MM.1S (cell line): ENCODE measurements around the gene MNX1.

ENCODE experiments used
- DNase-seq: peaks from one replicate; pipeline ENCODE4 v3.0.0-alpha.2; 2015
- H2AFZ ChIP-seq: fragments of 300-600 bp; sonication (generic); 2 replicates; pipeline ENCODE4 v1.6.0; 2016; ENCODE audit warnings: antibody characterized with exemption, low read length
- H3F3A ChIP-seq: fragments of 300-600 bp; sonication (generic); 2 replicates; pipeline ENCODE4 v1.6.1; 2016; ENCODE audit warnings: mild to moderate bottlenecking, antibody characterized with exemption, low read length, moderate library complexity, mixed read lengths; ENCODE audit not compliant: insufficient read depth
- H3K27ac ChIP-seq: fragments of 300-600 bp; sonication (generic); 2 replicates; pipeline ENCODE4 v1.5.1; 2016; ENCODE audit warnings: mild to moderate bottlenecking, low read length
- H3K27me3 ChIP-seq: fragments of 300-600 bp; sonication (generic); replicated peaks from 2 replicates; pipeline ENCODE4 v1.6.0; 2016; ENCODE audit warnings: low read length; ENCODE audit not compliant: insufficient read depth
- H3K36me3 ChIP-seq: fragments of 300-600 bp; sonication (generic); replicated peaks from 2 replicates; pipeline ENCODE4 v1.6.1; 2016; ENCODE audit warnings: mild to moderate bottlenecking, low read length, mixed read lengths; ENCODE audit not compliant: insufficient read depth
- H3K4me1 ChIP-seq: fragments of 300-600 bp; sonication (generic); 2 replicates; pipeline ENCODE4 v1.6.1; 2016; ENCODE audit warnings: low read length, mixed read lengths
- H3K4me2 ChIP-seq: fragments of 300-600 bp; sonication (generic); 2 replicates; pipeline ENCODE4 v1.6.0; 2016; ENCODE audit warnings: low read depth, low read length
- H3K4me3 ChIP-seq: fragments of 300-600 bp; sonication (generic); 2 replicates; pipeline ENCODE4 v1.5.1; 2016; ENCODE audit warnings: low read length, mixed read lengths
- H3K79me2 ChIP-seq: fragments of 300-600 bp; sonication (generic); 2 replicates; pipeline ENCODE4 v1.6.1; 2016; ENCODE audit warnings: mixed run types, low read length, mixed read lengths
- H3K9ac ChIP-seq: fragments of 300-600 bp; sonication (generic); 2 replicates; pipeline ENCODE4 v1.6.1; 2016; ENCODE audit warnings: low read length, mixed read lengths
- H3K9me2 ChIP-seq: fragments of 300-600 bp; sonication (generic); replicated peaks from 2 replicates; pipeline ENCODE4 v1.6.1; 2016; ENCODE audit warnings: mild to moderate bottlenecking, low read length, mixed read lengths; ENCODE audit not compliant: insufficient read depth
- H3K9me3 ChIP-seq: fragments of 300-600 bp; sonication (generic); replicated peaks from 2 replicates; pipeline ENCODE4 v1.6.1; 2016; ENCODE audit warnings: mild to moderate bottlenecking, low read length, mixed read lengths; ENCODE audit not compliant: insufficient read depth
- H4K20me1 ChIP-seq: fragments of 300-600 bp; sonication (generic); 2 replicates; pipeline ENCODE4 v1.6.1; 2016; ENCODE audit warnings: mild to moderate bottlenecking, low read length, moderate library complexity, mixed read lengths; ENCODE audit not compliant: insufficient read depth
- EZH2 ChIP-seq: fragments of 300-600 bp; sonication (generic); optimal IDR thresholded peaks from 2 replicates; pipeline ENCODE3; 2017; ENCODE audit warnings: low read depth, mild to moderate bottlenecking, antibody characterized with exemption, low read length, mixed read lengths
- EZH2phosphoT487 ChIP-seq: fragments of 300-600 bp; sonication (generic); IDR thresholded peaks from 2 replicates; pipeline ENCODE4 v1.6.1; 2018; ENCODE audit warnings: antibody characterized with exemption, low read length
- TF ChIP-seq, protein P1 (sequence below): fragments of 300-600 bp; sonication (generic); IDR thresholded peaks from 2 replicates; pipeline ENCODE4 v1.5.1; 2016; ENCODE audit warnings: antibody characterized with exemption, low read length, mixed read lengths

MNX1 gene

DNA sequence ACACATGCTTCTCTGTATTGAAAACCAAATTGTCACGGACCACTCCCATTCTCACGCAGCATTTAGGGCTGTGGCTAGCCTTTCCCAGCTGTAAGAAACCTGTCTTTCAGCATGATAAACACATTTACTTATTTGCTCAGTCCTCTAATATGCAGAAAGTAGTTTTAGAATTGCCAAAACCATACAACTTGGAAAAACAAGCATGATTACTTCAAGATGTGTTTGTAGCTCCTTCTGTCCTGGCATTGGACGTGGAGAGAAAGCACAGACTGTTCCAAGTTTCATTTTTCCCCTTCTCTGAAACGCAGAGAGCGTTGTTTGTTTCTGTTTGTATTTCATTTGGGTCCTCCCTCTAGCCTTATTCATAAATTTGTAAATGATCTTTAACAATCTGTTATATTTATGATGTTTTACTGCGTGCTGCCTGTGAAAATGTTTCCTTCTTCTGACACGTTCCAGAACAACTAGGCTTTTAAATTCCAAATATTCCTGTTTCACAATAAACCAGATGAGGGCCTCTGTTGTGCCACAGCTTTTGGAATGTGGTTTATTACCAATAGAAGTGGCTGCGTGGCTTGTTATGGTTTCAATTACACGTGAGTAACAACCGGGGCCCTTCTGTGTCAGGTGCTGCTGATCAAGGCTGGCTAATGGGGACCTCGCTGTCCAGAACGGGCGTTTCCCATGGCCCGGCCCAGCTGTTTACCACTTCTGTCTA is 26.1 kb downstream of the MNX1 start:
- H3K79me2 ChIP-seq = no peaks in the 10 kb centered on the region
- H3K4me1 ChIP-seq = no peaks in the 10 kb centered on the region
- no peak overlapping the region for H2AFZ ChIP-seq
- H3F3A ChIP-seq = no peaks in the 10 kb centered on the region
- no peak overlapping the region for H3K9ac ChIP-seq
- H3K9me2 ChIP-seq = no peaks in the 10 kb centered on the region
- H3K36me3 ChIP-seq = no peaks in the 10 kb centered on the region
- TF ChIP-seq, protein P1, sequence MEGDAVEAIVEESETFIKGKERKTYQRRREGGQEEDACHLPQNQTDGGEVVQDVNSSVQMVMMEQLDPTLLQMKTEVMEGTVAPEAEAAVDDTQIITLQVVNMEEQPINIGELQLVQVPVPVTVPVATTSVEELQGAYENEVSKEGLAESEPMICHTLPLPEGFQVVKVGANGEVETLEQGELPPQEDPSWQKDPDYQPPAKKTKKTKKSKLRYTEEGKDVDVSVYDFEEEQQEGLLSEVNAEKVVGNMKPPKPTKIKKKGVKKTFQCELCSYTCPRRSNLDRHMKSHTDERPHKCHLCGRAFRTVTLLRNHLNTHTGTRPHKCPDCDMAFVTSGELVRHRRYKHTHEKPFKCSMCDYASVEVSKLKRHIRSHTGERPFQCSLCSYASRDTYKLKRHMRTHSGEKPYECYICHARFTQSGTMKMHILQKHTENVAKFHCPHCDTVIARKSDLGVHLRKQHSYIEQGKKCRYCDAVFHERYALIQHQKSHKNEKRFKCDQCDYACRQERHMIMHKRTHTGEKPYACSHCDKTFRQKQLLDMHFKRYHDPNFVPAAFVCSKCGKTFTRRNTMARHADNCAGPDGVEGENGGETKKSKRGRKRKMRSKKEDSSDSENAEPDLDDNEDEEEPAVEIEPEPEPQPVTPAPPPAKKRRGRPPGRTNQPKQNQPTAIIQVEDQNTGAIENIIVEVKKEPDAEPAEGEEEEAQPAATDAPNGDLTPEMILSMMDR = no peak
- TF ChIP-seq EZH2phosphoT487 (no peak), EZH2 (no peak)
- H4K20me1 ChIP-seq = no peaks in the 10 kb centered on the region
- no peak for DNase-seq
- H3K27ac ChIP-seq = no peak overlapping the region
- no peaks in the 10 kb centered on the region for H3K9me3 ChIP-seq
- H3K27me3 ChIP-seq = no peaks in the 10 kb centered on the region
- H3K4me3 ChIP-seq = no peak overlapping the region
- no peak overlapping the region for H3K4me2 ChIP-seq

DNA sequence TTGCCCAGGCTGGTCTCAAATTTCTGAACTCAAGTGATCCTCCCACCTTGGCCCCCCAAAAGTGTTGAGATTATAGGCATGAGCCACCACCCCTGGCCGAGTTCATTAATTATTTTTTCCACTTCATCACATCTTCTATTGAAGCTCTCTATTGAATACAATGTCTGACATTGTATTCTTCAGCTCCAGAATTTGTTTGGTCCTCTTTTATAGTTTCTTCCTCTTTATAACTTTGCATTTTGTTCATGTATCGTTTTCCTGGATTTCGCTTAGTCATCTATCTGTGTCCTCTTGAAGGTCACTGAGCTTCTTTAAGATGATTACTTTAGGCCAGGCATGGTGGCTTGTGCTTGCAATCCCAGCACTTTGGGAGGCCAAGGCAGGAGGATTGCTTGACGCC is 30.8 kb downstream of the MNX1 start:
- Histone ChIP-seq H3K9me2 (no peaks in the 10 kb centered on the region), H3K9me3 (no peaks in the 10 kb centered on the region), H4K20me1 (no peaks in the 10 kb centered on the region), H3K4me3 (no peak overlapping the region), H3K4me2 (no peak overlapping the region), H3K27me3 (no peaks in the 10 kb centered on the region), H3F3A (no peaks in the 10 kb centered on the region), H3K79me2 (no peaks in the 10 kb centered on the region), H3K4me1 (no peaks in the 10 kb centered on the region), H2AFZ (no peak overlapping the region), H3K9ac (no peak overlapping the region), H3K27ac (no peak overlapping the region), H3K36me3 (no peaks in the 10 kb centered on the region; the same call in 1 of the 2 replicates)
- TF ChIP-seq, protein P1 = no peak
- no peak for TF ChIP-seq EZH2
- TF ChIP-seq EZH2phosphoT487 = no peak
- no peak for DNase-seq

DNA sequence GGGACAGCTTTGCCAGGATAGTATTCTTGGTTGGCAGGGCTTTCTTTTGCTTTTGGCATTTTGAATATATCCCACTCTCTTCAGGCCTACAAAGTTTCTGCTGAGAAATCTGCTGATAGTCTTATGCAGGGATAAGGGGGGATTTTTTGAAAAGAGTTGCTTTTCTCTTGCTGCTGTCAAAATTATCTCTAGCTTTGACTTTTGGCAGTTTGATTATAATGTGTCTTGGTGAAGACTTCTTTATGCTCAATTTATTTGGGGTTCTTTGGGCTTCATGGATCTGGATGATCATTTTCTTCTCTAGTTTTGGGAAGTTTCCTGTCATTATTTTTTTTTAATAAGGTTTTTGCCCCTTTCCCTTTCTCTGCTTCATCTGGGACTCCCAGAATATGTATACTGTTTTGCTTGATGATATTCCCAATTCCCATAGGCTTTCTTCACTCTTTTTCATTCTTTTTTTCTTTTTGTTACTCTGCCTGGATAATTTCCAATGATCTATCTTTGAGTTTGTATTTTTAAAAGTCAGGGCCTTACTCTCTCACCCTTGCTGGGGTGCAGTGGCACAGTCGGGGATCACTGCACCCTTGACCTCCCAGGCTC is 31.4 kb downstream of the MNX1 start:
- Histone ChIP-seq H3K27ac (no peak overlapping the region), H3K4me3 (no peak overlapping the region), H3K9ac (no peak overlapping the region), H3K36me3 (no peaks in the 10 kb centered on the region; the same call in 1 of the 2 replicates), H2AFZ (no peak overlapping the region), H3K4me2 (no peak overlapping the region), H3K79me2 (no peaks in the 10 kb centered on the region), H3K9me3 (no peaks in the 10 kb centered on the region), H4K20me1 (no peaks in the 10 kb centered on the region), H3F3A (no peaks in the 10 kb centered on the region), H3K27me3 (no peaks in the 10 kb centered on the region), H3K4me1 (no peaks in the 10 kb centered on the region), H3K9me2 (no peaks in the 10 kb centered on the region)
- no peak for DNase-seq
- TF ChIP-seq EZH2phosphoT487 (no peak), EZH2 (no peak)
- TF ChIP-seq, protein P1 = no peak
